Measurements from ENCODE around the gene PRKCE.
A peak's percentile ranks its signal among the peaks of the same experiment; 100 is the strongest.

PRKCE gene

GRCh38 chr2:46148369-46148736, 496.9 kb downstream of the PRKCE start:
- Mint-ChIP-seq H3K27ac (no peak overlapping the region), H3K4me1 (peaks cover 6% of the 10 kb centered on the region), H3K9me3 (no peaks in the 10 kb centered on the region), H3K4me3 (no peak overlapping the region), H3K27me3 (ENCODE audit: low read depth) (no peaks in the 10 kb centered on the region), H3K36me3 (ENCODE audit: low read depth) (no peaks in the 10 kb centered on the region)
- no peak for TF ChIP-seq CTCF (IDR thresholded peaks at IDR 0.05; ENCODE audit: unreplicated experiment in 3 of 3)

GRCh38 chr2:46150445-46150955, 499.0 kb downstream of the PRKCE start:
- no peak overlapping the region for H3K4me3 Mint-ChIP-seq
- H3K27me3 Mint-ChIP-seq (ENCODE audit: low read depth), result no peaks in the 10 kb centered on the region
- TF ChIP-seq CTCF (IDR thresholded peaks at IDR 0.05; ENCODE audit: unreplicated experiment in 3 of 3), result no peak
- H3K4me1 Mint-ChIP-seq, result peaks cover 6% of the 10 kb centered on the region
- no peaks in the 10 kb centered on the region for H3K36me3 Mint-ChIP-seq (ENCODE audit: low read depth)
- no peak overlapping the region for H3K27ac Mint-ChIP-seq
- H3K9me3 Mint-ChIP-seq, result no peaks in the 10 kb centered on the region

- Mint-ChIP-seq H3K4me1 (peaks cover 6% of the 10 kb centered on the region), H3K4me3 (no peak overlapping the region), H3K27me3 (ENCODE audit: low read depth) (no peaks in the 10 kb centered on the region), H3K27ac (no peak overlapping the region), H3K9me3 (no peaks in the 10 kb centered on the region), H3K36me3 (ENCODE audit: low read depth) (no peaks in the 10 kb centered on the region)
- TF ChIP-seq CTCF (IDR thresholded peaks at IDR 0.05; ENCODE audit: unreplicated experiment in 3 of 3), result no peak
These were observed 500.1 kb downstream of the PRKCE start for GRCh38 chr2:46151577-46151976.

GRCh38 chr2:46153996-46154753, 502.7 kb downstream of the PRKCE start:
- TF ChIP-seq CTCF (IDR thresholded peaks at IDR 0.05; ENCODE audit: unreplicated experiment in 3 of 3), result no peak

GRCh38 chr2:46157072-46157965, 505.8 kb downstream of the PRKCE start:
- peaks cover 7% of the 10 kb centered on the region for H3K36me3 Mint-ChIP-seq (ENCODE audit: low read depth)
- H3K4me3 Mint-ChIP-seq, result no peak overlapping the region
- H3K27ac Mint-ChIP-seq, result peak overlapping the region in 1 of 3 experiments; percentile 10
- no peaks in the 10 kb centered on the region for H3K9me3 Mint-ChIP-seq
- TF ChIP-seq CTCF (IDR thresholded peaks at IDR 0.05; ENCODE audit: unreplicated experiment in 3 of 3), result no peak
- H3K27me3 Mint-ChIP-seq (ENCODE audit: low read depth), result no peaks in the 10 kb centered on the region
- peaks cover 28% of the 10 kb centered on the region for H3K4me1 Mint-ChIP-seq

More at GRCh38 chr2:46153996-46154753, 502.7 kb downstream of the PRKCE start:
- peaks cover 3% of the 10 kb centered on the region for H3K36me3 Mint-ChIP-seq (ENCODE audit: low read depth)
- H3K27ac Mint-ChIP-seq, result no peak overlapping the region
- no peak overlapping the region for H3K4me3 Mint-ChIP-seq
- H3K4me1 Mint-ChIP-seq, result peaks cover 15% of the 10 kb centered on the region
- H3K27me3 Mint-ChIP-seq (ENCODE audit: low read depth), result no peaks in the 10 kb centered on the region
- no peaks in the 10 kb centered on the region for H3K9me3 Mint-ChIP-seq

Measured in nephron (organoid).